ENCODE results near the gene MESP1. TPM values are rescaled to one million over a fixed set of nuclear protein-coding genes. Genes with fewer than 3 reads are reported as not detected.

Gene MESP1
- total and polyA plus RNA-seq, 2 of the 8 experiments (the other 6 are each of a cell fraction or from before 2014, with no cell fraction given): 0.15 to 0.23 TPM

DNA sequence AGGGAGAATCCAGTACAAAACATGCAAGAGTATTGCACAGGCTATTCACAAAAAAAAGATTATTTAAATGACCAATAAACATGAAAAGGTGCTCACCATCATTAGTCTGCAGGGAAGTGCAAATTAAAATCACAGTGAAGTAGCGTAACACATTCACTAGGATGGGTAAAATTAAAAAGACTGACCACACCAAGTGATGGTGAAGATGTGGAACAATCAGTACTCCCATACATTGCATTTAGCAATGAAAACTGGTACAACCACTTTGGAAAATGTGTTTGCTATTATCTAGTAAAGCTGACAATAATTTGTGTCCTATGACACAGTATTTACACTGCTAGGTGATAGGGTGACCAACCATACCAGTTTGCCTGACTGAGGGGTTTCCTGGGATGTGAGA is 26.4 kb downstream of the MESP1 start (continued):
- TF ChIP-seq CTBP2 (IDR thresholded peaks at IDR 0.05; ENCODE audit: borderline replicate concordance, insufficient read depth, insufficient read length, low read length) (no peak), CREB1 (IDR thresholded peaks at IDR 0.05) (no peak)
